ENCODE results near the gene SMARCC1. TPM values are rescaled to one million over a fixed set of nuclear protein-coding genes. Genes with fewer than 3 reads are reported as not detected.
A peak's percentile ranks its signal among the peaks of the same experiment; 100 is the strongest.

The SMARCC1 gene
- total RNA-seq, 1 experiment from 2014 or later: 43.1 TPM

- ATAC-seq (no peak), DNase-seq (no peak)
- Histone ChIP-seq H3K79me2 (ENCODE audit: low read length) (no peaks in the 10 kb centered on the region), H3K4me3 (ENCODE audit: low read length) (no peak overlapping the region), H3K27ac (ENCODE audit: low read length) (no peak overlapping the region), H3K4me1 (ENCODE audit: insufficient read depth, low read length) (no peaks in the 10 kb centered on the region; the same call in 1 of the 2 replicates), H3F3A (ENCODE audit: low read length, unreplicated experiment) (no peaks in the 10 kb centered on the region), H3K9ac (ENCODE audit: low read length) (no peak overlapping the region), H3K4me2 (ENCODE audit: low read length) (no peak overlapping the region), H2AFZ (ENCODE audit: low read length) (no peak overlapping the region), H3K9me3 (ENCODE audit: low read length) (no peaks in the 10 kb centered on the region), H4K20me1 (ENCODE audit: low read length) (no peaks in the 10 kb centered on the region), H3K36me3 (ENCODE audit: low read depth, low read length) (no peaks in the 10 kb centered on the region), H3K9me2 (replicated peaks; ENCODE audit: low read length) (no peaks in the 10 kb centered on the region), H3K27me3 (ENCODE audit: low read length) (peaks cover 12% of the 10 kb centered on the region)
- ChIA-PET CTCF (interaction anchor here (0.6 kb wide), 1 partner anchor 52 kb away, joined by 3 read pairs; no protein-coding TSS in a partner anchor), POLR2A (ENCODE audit: unreplicated experiment) (no interaction called here)
- TF ChIP-seq EZH2phosphoT487 (IDR thresholded peaks at IDR 0.05; ENCODE audit: borderline replicate concordance, low read length) (no peak), CTCF (conservative IDR thresholded peaks at IDR 0.05; ENCODE audit: low read depth, low read length) (no peak), EZH2 (IDR thresholded peaks at IDR 0.05; ENCODE audit: low read length, unreplicated experiment) (no peak)
- intact Hi-C loops (cut with micrococcal nuclease): no loop called here
- no TSS peak for BruUV-seq (replicated peaks)
Observed at GRCh38 chr3:47579875-47580274, 201.8 kb downstream of the SMARCC1 start.

GRCh38 chr3:47578691-47579632 lies 202.7 kb downstream of the SMARCC1 start, which contains the start of gene CSPG5:
Gene CSPG5, minus strand, starts transcription at chr3:47578865. Its CDS starts 172 bp downstream, at chr3:47578693.
- no peak for DNase-seq
- ChIA-PET POLR2A (ENCODE audit: unreplicated experiment) (interaction anchor here (0.6 kb wide), 1 partner anchor 29 kb away, joined by 3 read pairs; no protein-coding TSS in a partner anchor), CTCF (interaction anchor here (0.6 kb wide), 1 partner anchor 57 kb away, joined by 3 read pairs; no protein-coding TSS in a partner anchor)
- Histone ChIP-seq H3K4me2 (ENCODE audit: low read length) (peak within 1 kb of the TSS; percentile 87), H3F3A (ENCODE audit: low read length, unreplicated experiment) (no peaks in the 10 kb centered on the region), H3K9ac (ENCODE audit: low read length) (no peak within 1 kb of the TSS), H3K9me3 (ENCODE audit: low read length) (no peaks in the 10 kb centered on the region), H3K4me3 (ENCODE audit: low read length) (peak within 1 kb of the TSS; percentile 65), H2AFZ (ENCODE audit: low read length) (peak within 1 kb of the TSS; percentile 81), H3K36me3 (ENCODE audit: low read depth, low read length) (no peaks in the 10 kb centered on the region), H3K4me1 (ENCODE audit: insufficient read depth, low read length) (no peaks in the 10 kb centered on the region; the same call in 1 of the 2 replicates), H3K9me2 (replicated peaks; ENCODE audit: low read length) (no peaks in the 10 kb centered on the region), H3K27me3 (ENCODE audit: low read length) (peaks cover 12% of the 10 kb centered on the region), H4K20me1 (ENCODE audit: low read length) (no peaks in the 10 kb centered on the region), H3K79me2 (ENCODE audit: low read length) (no peaks in the 10 kb centered on the region), H3K27ac (ENCODE audit: low read length) (no peak within 1 kb of the TSS)
- TF ChIP-seq EZH2phosphoT487 (IDR thresholded peaks at IDR 0.05; ENCODE audit: borderline replicate concordance, low read length) (no peak), EZH2 (IDR thresholded peaks at IDR 0.05; ENCODE audit: low read length, unreplicated experiment) (no peak), CTCF (conservative IDR thresholded peaks at IDR 0.05; ENCODE audit: low read depth, low read length) (no peak)
- intact Hi-C loops (cut with micrococcal nuclease): no loop called here
- no TSS peak for BruUV-seq (replicated peaks)
- peak; percentile 53 for ATAC-seq
